Activated CD8-positive, alpha-beta memory T cell treated with anti-CD3 and anti-CD28 coated beads for 36 hours (primary cell): Measurements from ENCODE around the gene STRIP1. TPM values are rescaled to one million over a fixed set of nuclear protein-coding genes. Genes with fewer than 3 reads are reported as not detected.
"Not testable (repeated sequence)": the region's sequence is repeated elsewhere in the genome, so short reads cannot be mapped to it uniquely, and the experiment has no call there.

Experiments used
- CTCF ChIA-PET: fragments of 350-600 bp; sonication (Branson Sonifier 250); formaldehyde crosslinking; loops from one replicate; lab custom pipeline; 2021; ENCODE audit warnings: antibody characterized with exemption; lab: Charles Lee
- POLR2A ChIA-PET: fragments of 350-600 bp; sonication (Branson Sonifier 250); formaldehyde crosslinking; loops from one replicate; lab custom pipeline; 2021; ENCODE audit warnings: antibody characterized with exemption; lab: Charles Lee
- total RNA-seq, 2 experiments: library from RNA; stranded (reverse); gene quantifications; one replicate each; pipeline ENCODE4 v1.2.3, GENCODE V29; 2021

Gene STRIP1
- total RNA-seq, 2 experiments from 2014 or later, result 32.3 to 32.7 TPM

- POLR2A ChIA-PET, CTCF ChIA-PET: not testable (repeated sequence)
Measured at GRCh38 chr1:110079995-110080394, 45.6 kb downstream of the STRIP1 start.

- POLR2A ChIA-PET, result no interaction called here
- CTCF ChIA-PET, result interaction anchor here (0.9 to 1.1 kb wide), 2 partner anchors 11 to 27 kb away, joined by 3 to 4 read pairs; no protein-coding TSS in a partner anchor
Measured at GRCh38 chr1:110081061-110081460, 46.6 kb downstream of the STRIP1 start.

GRCh38 chr1:110082477-110082876 is 48.1 kb downstream of the STRIP1 start:
- POLR2A ChIA-PET, result no interaction called here
- CTCF ChIA-PET, result interaction anchor here (0.8 to 2.2 kb wide), 4 partner anchors 13 to 29 kb away, joined by 4 to 6 read pairs (median 4); no protein-coding TSS in a partner anchor

GRCh38 chr1:110083061-110083865 is 48.8 kb downstream of the STRIP1 start:
- POLR2A ChIA-PET, result no interaction called here
- CTCF ChIA-PET, result interaction anchor here (1.9 to 2.2 kb wide), 2 partner anchors 14 to 24 kb away, joined by 6 to 8 read pairs; no protein-coding TSS in a partner anchor

- ChIA-PET CTCF (interaction anchor here (1.9 to 2.2 kb wide), 2 partner anchors 15 to 24 kb away, joined by 6 to 8 read pairs; no protein-coding TSS in a partner anchor), POLR2A (no interaction called here)
Measured at GRCh38 chr1:110083866-110084226, 49.4 kb downstream of the STRIP1 start.

- ChIA-PET POLR2A (no interaction called here), CTCF (interaction anchor here (1.9 kb wide), 1 partner anchor 25 kb away, joined by 8 read pairs; no protein-coding TSS in a partner anchor)
Measured at GRCh38 chr1:110084227-110085078, 50.0 kb downstream of the STRIP1 start.

GRCh38 chr1:110085671-110086070 is 51.2 kb downstream of the STRIP1 start:
- ChIA-PET POLR2A (no interaction called here), CTCF (no interaction called here)

- POLR2A ChIA-PET, result no interaction called here
- CTCF ChIA-PET, result interaction anchor here (1.5 to 1.6 kb wide), 2 partner anchors 9 to 14 kb away, joined by 4 to 8 read pairs; no protein-coding TSS in a partner anchor
Measured at GRCh38 chr1:110086961-110087360, 52.5 kb downstream of the STRIP1 start.

- ChIA-PET POLR2A (no interaction called here), CTCF (interaction anchor here (0.6 to 5.9 kb wide), 15 partner anchors 9 to 109 kb away, joined by 3 to 45 read pairs (median 4); partner anchors contain the start of gene ALX3)
Measured at GRCh38 chr1:110087812-110088738, 53.7 kb downstream of the STRIP1 start.

GRCh38 chr1:110088739-110089316 is 54.4 kb downstream of the STRIP1 start:
- ChIA-PET CTCF (interaction anchor here (0.6 to 5.9 kb wide), 13 partner anchors 8 to 108 kb away, joined by 3 to 45 read pairs (median 4); partner anchors contain the start of gene ALX3), POLR2A (no interaction called here)

- ChIA-PET CTCF (interaction anchor here (0.6 to 5.9 kb wide), 2 partner anchors 15 to 294 kb away, joined by 3 to 45 read pairs; no protein-coding TSS in a partner anchor), POLR2A (no interaction called here)
Measured at GRCh38 chr1:110089561-110090275, 55.3 kb downstream of the STRIP1 start.

GRCh38 chr1:110091381-110091780 is 57.0 kb downstream of the STRIP1 start:
- CTCF ChIA-PET, result interaction anchor here (0.7 to 5.9 kb wide), 2 partner anchors 13 to 14 kb away, joined by 3 to 45 read pairs; no protein-coding TSS in a partner anchor
- POLR2A ChIA-PET, result no interaction called here

GRCh38 chr1:110091791-110092190 is 57.4 kb downstream of the STRIP1 start:
- CTCF ChIA-PET, result interaction anchor here (0.9 to 5.9 kb wide), 2 partner anchors 10 to 13 kb away, joined by 3 to 45 read pairs; no protein-coding TSS in a partner anchor
- POLR2A ChIA-PET, result no interaction called here

- ChIA-PET CTCF (interaction anchor here (1.1 to 5.9 kb wide), 2 partner anchors 12 to 32 kb away, joined by 5 to 45 read pairs; no protein-coding TSS in a partner anchor), POLR2A (no interaction called here)
Measured at GRCh38 chr1:110092991-110093390, 58.6 kb downstream of the STRIP1 start.

GRCh38 chr1:110094931-110095654 is 60.7 kb downstream of the STRIP1 start:
- ChIA-PET CTCF (interaction anchor here (2.0 kb wide), 1 partner anchor 10 kb away, joined by 7 read pairs; no protein-coding TSS in a partner anchor), POLR2A (no interaction called here)

GRCh38 chr1:110097507-110098221 is 63.2 kb downstream of the STRIP1 start:
- POLR2A ChIA-PET, result no interaction called here
- CTCF ChIA-PET, result interaction anchor here (1.1 to 1.6 kb wide), 4 partner anchors 8 to 44 kb away, joined by 3 to 5 read pairs (median 4); no protein-coding TSS in a partner anchor
